GM23338 (cell line): Measurements from ENCODE around the gene RNASE8. TPM values are rescaled to one million over a fixed set of nuclear protein-coding genes. Genes with fewer than 3 reads are reported as not detected.

ENCODE experiments used
- ATAC-seq: fragments of 200-7000 bp; cut with Tn5 transposase; 3 replicates; pipeline ENCODE4 v1.9.1; 2020
- DNase-seq: peaks from one replicate; pipeline ENCODE4 v3.0.0-alpha.2; 2015; ENCODE audit warnings: low spot score
- H2AFZ ChIP-seq: fragments of 200-600 bp; sonication (generic); 2 replicates; pipeline ENCODE4 v1.8.0; 2016; ENCODE audit warnings: antibody characterized with exemption, mild to moderate bottlenecking, moderate library complexity
- H3F3A ChIP-seq: fragments of 200-600 bp; sonication (generic); replicated peaks from 2 replicates; pipeline ENCODE4 v1.8.0; 2017; ENCODE audit warnings: antibody characterized with exemption, mixed run types, low read depth
- H3K27ac ChIP-seq: fragments of 200-600 bp; sonication (generic); 2 replicates; pipeline ENCODE4 v1.6.1; 2016; ENCODE audit warnings: low read depth
- H3K27me3 ChIP-seq: fragments of 200-600 bp; sonication (generic); 2 replicates; pipeline ENCODE4 v1.8.0; 2016; ENCODE audit warnings: mild to moderate bottlenecking, mixed run types, moderate library complexity; ENCODE audit not compliant: insufficient read depth
- H3K36me3 ChIP-seq: fragments of 200-600 bp; sonication (generic); 2 replicates; pipeline ENCODE4 v1.8.0; 2016; ENCODE audit warnings: mild to moderate bottlenecking; ENCODE audit not compliant: insufficient read depth
- H3K4me1 ChIP-seq: fragments of 200-600 bp; sonication (generic); 2 replicates; pipeline ENCODE4 v1.8.0; 2016; ENCODE audit warnings: mild to moderate bottlenecking, moderate library complexity; ENCODE audit not compliant: insufficient read depth
- H3K4me2 ChIP-seq: fragments of 200-600 bp; sonication (generic); 2 replicates; pipeline ENCODE4 v1.7.1; 2017; ENCODE audit warnings: mixed run types
- H3K4me3 ChIP-seq: fragments of 200-600 bp; sonication (generic); 2 replicates; pipeline ENCODE4 v1.6.1; 2016; ENCODE audit warnings: mixed run types
- H3K79me2 ChIP-seq: fragments of 200-600 bp; sonication (generic); replicated peaks from 2 replicates; pipeline ENCODE4 v1.8.0; 2017; ENCODE audit warnings: mild to moderate bottlenecking; ENCODE audit not compliant: insufficient read depth
- H3K9me2 ChIP-seq: fragments of 200-600 bp; sonication (generic); 2 replicates; pipeline ENCODE4 v1.8.0; 2017; ENCODE audit not compliant: insufficient read depth
- H4K20me1 ChIP-seq: fragments of 200-600 bp; sonication (generic); replicated peaks from 2 replicates; pipeline ENCODE4 v1.8.0; 2017; ENCODE audit warnings: mild to moderate bottlenecking; ENCODE audit not compliant: insufficient read depth
- H3K27ac Mint-ChIP-seq: 2 replicates; pipeline ENCODE4 v1.8.0; 2020; ENCODE audit warnings: inconsistent platforms, mild to moderate bottlenecking, moderate library complexity, mixed read lengths
- H3K27me3 Mint-ChIP-seq: 3 replicates; pipeline ENCODE4 v1.8.0; 2022; ENCODE audit warnings: low read depth, mild to moderate bottlenecking, moderate library complexity, mixed read lengths, inconsistent platforms; ENCODE audit not compliant: insufficient read depth, poor library complexity
- H3K36me3 Mint-ChIP-seq: 3 replicates; pipeline ENCODE4 v1.8.0; 2021; ENCODE audit warnings: low read depth, mild to moderate bottlenecking, inconsistent platforms, moderate library complexity, mixed read lengths
- H3K4me1 Mint-ChIP-seq: 3 replicates; pipeline ENCODE4 v1.8.0; 2020; ENCODE audit warnings: mild to moderate bottlenecking, inconsistent platforms, mixed read lengths
- H3K4me3 Mint-ChIP-seq: 3 replicates; pipeline ENCODE4 v1.8.0; 2021; ENCODE audit warnings: moderate library complexity, mild to moderate bottlenecking, inconsistent platforms, mixed read lengths
- H3K9me3 Mint-ChIP-seq: 3 replicates; pipeline ENCODE4 v1.8.0; 2020; ENCODE audit warnings: moderate library complexity, mild to moderate bottlenecking, inconsistent platforms, mixed read lengths
- CTCF ChIP-seq, 2 experiments: fragments of 200-600 bp in 1 of 2; sonication (generic) in 1 of 2; conservative IDR thresholded peaks; 2 replicates each; pipeline versions ENCODE4 v1.5.1 to v1.6.1; 2016 to 2017; ENCODE audit warnings: antibody characterized with exemption in 2 of 2, low read depth in 2 of 2, mild to moderate bottlenecking in 2 of 2, moderate library complexity in 1 of 2
- ETS1 ChIP-seq: IDR thresholded peaks from 2 replicates; pipeline ENCODE4 v1.6.1; 2016; ENCODE audit warnings: antibody characterized with exemption
- ZNF462 ChIP-seq: fragments of 250-450 bp; sonication (Bioruptor Pico); IDR thresholded peaks from 2 replicates; pipeline ENCODE4 v1.5.0; 2020; ENCODE audit warnings: mild to moderate bottlenecking, moderate library complexity
- polyA plus RNA-seq: library from polyadenylated mRNA; unstranded; fragments of >200 nt; fragmentation: Nextera tagmentation; extraction: Ambion mirVana; gene quantifications from 2 replicates; pipeline ENCODE4 v1.2.1, GENCODE V29; 2016
- total RNA-seq: library from RNA; depleted of rRNA; stranded (reverse); fragments of >200 nt; shearing (Covaris generic); gene quantifications from 2 replicates; pipeline ENCODE4 v1.2.3, GENCODE V29; 2014

RNASE8 gene
- total and polyA plus RNA-seq, 2 experiments from 2014 or later = not detected

GRCh38 chr14:21038441-21039422 lies 18.9 kb upstream of the RNASE8 start:
- no peaks in the 10 kb centered on the region for H3K9me2 ChIP-seq
- 0 out of 2 replicates have a peak, but pooled peaks have one; percentile 3 for TF ChIP-seq ZNF462 (CRISPR knock-in tag)
- no peak for TF ChIP-seq ETS1
- peak in 1 of 2 experiments; percentile 20; a peak in 2 of 4 replicates for TF ChIP-seq CTCF (conservative IDR thresholded peaks at IDR 0.05; ENCODE audit: low read depth in 2 of 2)
- peaks cover 10% of the 10 kb centered on the region for H3K4me1 ChIP-seq
- Mint-ChIP-seq H3K9me3 (no peaks in the 10 kb centered on the region; the same call in 2 of the 3 replicates), H3K27me3 (peaks cover 16% of the 10 kb centered on the region), H3K36me3 (no peaks in the 10 kb centered on the region; the same call in 2 of the 3 replicates), H3K4me3 (0 out of 3 replicates have a peak overlapping the region, but pooled peaks have one; percentile 33), H3K27ac (peak overlapping the region; percentile 33; the same call in 1 of the 2 replicates), H3K4me1 (peaks cover 26% of the 10 kb centered on the region)
- no peaks in the 10 kb centered on the region for H3F3A ChIP-seq
- no peaks in the 10 kb centered on the region for H4K20me1 ChIP-seq
- H3K79me2 ChIP-seq = no peaks in the 10 kb centered on the region
- H3K4me3 ChIP-seq = peak overlapping the region; percentile 12; the same call in 1 of the 2 replicates
- H2AFZ ChIP-seq = peak overlapping the region; percentile 33; the same call in 1 of the 2 replicates
- H3K27ac ChIP-seq = no peak overlapping the region
- DNase-seq = peak; percentile 80
- ATAC-seq = peak; percentile 95
- peak overlapping the region; percentile 44 for H3K4me2 ChIP-seq
- H3K27me3 ChIP-seq = no peaks in the 10 kb centered on the region
- no peaks in the 10 kb centered on the region for H3K36me3 ChIP-seq
